DMS 273 (cell line): ENCODE measurements around the gene SNRPD3.

Source experiments
- DNase-seq: peaks from one replicate; lab custom pipeline; 2025; ENCODE audit not compliant: unreplicated experiment; lab: John Stamatoyannopoulos, UW

Gene SNRPD3

GRCh38 chr22:24566899-24567511 is 11.2 kb downstream of the SNRPD3 start:
- no peak for DNase-seq

GRCh38 chr22:24567668-24568067 is 11.9 kb downstream of the SNRPD3 start:
- DNase-seq: no peak

GRCh38 chr22:24571266-24571665 is 15.5 kb downstream of the SNRPD3 start:
- DNase-seq: no peak

GRCh38 chr22:24576778-24577177 is 21.0 kb downstream of the SNRPD3 start:
- no peak for DNase-seq

GRCh38 chr22:24578355-24579257 is 22.8 kb downstream of the SNRPD3 start:
- DNase-seq: no peak

- DNase-seq: no peak
Observed at GRCh38 chr22:24579258-24579601, 23.4 kb downstream of the SNRPD3 start.

- DNase-seq: no peak
Observed at GRCh38 chr22:24580276-24580675, 24.5 kb downstream of the SNRPD3 start.

- DNase-seq: no peak
Observed at GRCh38 chr22:24582056-24582814, 26.4 kb downstream of the SNRPD3 start.

- peak; percentile 55 for DNase-seq
Observed at GRCh38 chr22:24583221-24584165, 27.7 kb downstream of the SNRPD3 start.

- DNase-seq: no peak
Observed at GRCh38 chr22:24584166-24584790, 28.5 kb downstream of the SNRPD3 start.

- no peak for DNase-seq
Observed at GRCh38 chr22:24584871-24585411, 29.1 kb downstream of the SNRPD3 start.

GRCh38 chr22:24585461-24585860 is 29.7 kb downstream of the SNRPD3 start:
- DNase-seq: no peak

- no peak for DNase-seq
Observed at GRCh38 chr22:24585927-24586546, 30.2 kb downstream of the SNRPD3 start.

GRCh38 chr22:24587251-24587650 is 31.5 kb downstream of the SNRPD3 start:
- no peak for DNase-seq

- no peak for DNase-seq
Observed at GRCh38 chr22:24587948-24588347, 32.1 kb downstream of the SNRPD3 start.

GRCh38 chr22:24588381-24588756 is 32.6 kb downstream of the SNRPD3 start:
- no peak for DNase-seq

- no peak for DNase-seq
Observed at GRCh38 chr22:24588757-24589481, 33.1 kb downstream of the SNRPD3 start.

GRCh38 chr22:24589518-24590030 is 33.8 kb downstream of the SNRPD3 start:
- DNase-seq: no peak
